Measurements from ENCODE around the gene MANEA. TPM values are rescaled to one million over a fixed set of nuclear protein-coding genes. Genes with fewer than 3 reads are reported as not detected.

The MANEA gene, protein sequence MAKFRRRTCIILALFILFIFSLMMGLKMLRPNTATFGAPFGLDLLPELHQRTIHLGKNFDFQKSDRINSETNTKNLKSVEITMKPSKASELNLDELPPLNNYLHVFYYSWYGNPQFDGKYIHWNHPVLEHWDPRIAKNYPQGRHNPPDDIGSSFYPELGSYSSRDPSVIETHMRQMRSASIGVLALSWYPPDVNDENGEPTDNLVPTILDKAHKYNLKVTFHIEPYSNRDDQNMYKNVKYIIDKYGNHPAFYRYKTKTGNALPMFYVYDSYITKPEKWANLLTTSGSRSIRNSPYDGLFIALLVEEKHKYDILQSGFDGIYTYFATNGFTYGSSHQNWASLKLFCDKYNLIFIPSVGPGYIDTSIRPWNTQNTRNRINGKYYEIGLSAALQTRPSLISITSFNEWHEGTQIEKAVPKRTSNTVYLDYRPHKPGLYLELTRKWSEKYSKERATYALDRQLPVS
- total RNA-seq = 28.1 TPM

GRCh38 chr6:95577304-95578105 lies at the start of gene MANEA:
Gene MANEA (plus strand): TSS chr6:95577535. CDS start chr6:95586440, 8,905 bp downstream.

